Measurements from ENCODE around the gene ZBTB7A. TPM values are rescaled to one million over a fixed set of nuclear protein-coding genes. Genes with fewer than 3 reads are reported as not detected.

The ZBTB7A gene
- polyA plus RNA-seq, 2 of the 4 experiments (the other 2 are of a cell fraction), result 2.3 to 11.6 TPM

DNA sequence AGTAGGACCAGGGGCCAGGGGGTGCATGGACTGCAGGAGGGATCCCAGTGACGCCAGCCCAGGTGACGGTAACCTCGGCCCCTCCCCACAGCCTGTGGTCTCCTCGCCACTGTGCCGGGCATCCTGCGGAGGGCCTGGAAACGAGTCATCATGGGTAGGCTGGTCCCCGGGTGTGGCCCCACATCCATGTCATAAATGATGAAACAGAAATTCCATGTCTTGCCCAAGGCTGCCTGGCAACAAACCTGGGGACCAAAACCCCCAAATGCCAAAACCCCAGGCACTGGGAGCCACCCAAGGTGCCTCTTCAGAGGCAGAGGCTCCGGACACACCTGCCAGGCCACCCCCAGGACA is 36.4 kb upstream of the ZBTB7A start:
- Histone ChIP-seq H3K4me1 (no peaks in the 10 kb centered on the region; the same call in 2 of the 3 replicates), H3K4me3 (no peak overlapping the region), H3K4me2 (no peak overlapping the region), H3K9me3 (no peaks in the 10 kb centered on the region), H3K27ac (peak overlapping the region in 1 of 2 experiments; percentile 4; a peak in 1 of 6 replicates)
- CTCF ChIA-PET, result interaction anchor here (1.0 kb wide), 1 partner anchor 77 kb away, joined by 4 read pairs; no protein-coding TSS in a partner anchor
- WGBS (ENCODE audit: missing lambda C conversion rate), result 64% methylated on average over 9 of the region's 9 CpGs
- no peak for TF ChIP-seq KDM5A (IDR thresholded peaks at IDR 0.05)
- TF ChIP-seq, protein P1, sequence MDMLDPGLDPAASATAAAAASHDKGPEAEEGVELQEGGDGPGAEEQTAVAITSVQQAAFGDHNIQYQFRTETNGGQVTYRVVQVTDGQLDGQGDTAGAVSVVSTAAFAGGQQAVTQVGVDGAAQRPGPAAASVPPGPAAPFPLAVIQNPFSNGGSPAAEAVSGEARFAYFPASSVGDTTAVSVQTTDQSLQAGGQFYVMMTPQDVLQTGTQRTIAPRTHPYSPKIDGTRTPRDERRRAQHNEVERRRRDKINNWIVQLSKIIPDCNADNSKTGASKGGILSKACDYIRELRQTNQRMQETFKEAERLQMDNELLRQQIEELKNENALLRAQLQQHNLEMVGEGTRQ (IDR thresholded peaks at IDR 0.05), result no peak
- TF ChIP-seq NFE2L2 (conservative IDR thresholded peaks at IDR 0.05; ENCODE audit: low read length), result no peak
- TF ChIP-seq, protein P2, sequence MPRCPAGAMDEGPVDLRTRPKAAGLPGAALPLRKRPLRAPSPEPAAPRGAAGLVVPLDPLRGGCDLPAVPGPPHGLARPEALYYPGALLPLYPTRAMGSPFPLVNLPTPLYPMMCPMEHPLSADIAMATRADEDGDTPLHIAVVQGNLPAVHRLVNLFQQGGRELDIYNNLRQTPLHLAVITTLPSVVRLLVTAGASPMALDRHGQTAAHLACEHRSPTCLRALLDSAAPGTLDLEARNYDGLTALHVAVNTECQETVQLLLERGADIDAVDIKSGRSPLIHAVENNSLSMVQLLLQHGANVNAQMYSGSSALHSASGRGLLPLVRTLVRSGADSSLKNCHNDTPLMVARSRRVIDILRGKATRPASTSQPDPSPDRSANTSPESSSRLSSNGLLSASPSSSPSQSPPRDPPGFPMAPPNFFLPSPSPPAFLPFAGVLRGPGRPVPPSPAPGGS (IDR thresholded peaks at IDR 0.05), result no peak
- TF ChIP-seq EHF (CRISPR knock-in tag; IDR thresholded peaks at IDR 0.05), result no peak
- no peak for TF ChIP-seq JUN (IDR thresholded peaks at IDR 0.05)
- FAIRE-seq (no peak), ATAC-seq (peak; percentile 22 to 25; a peak in 1 of 6 replicates), DNase-seq (ENCODE audit: low read depth in 1 of 2, low spot score in 1 of 2) (no peak)
- POLR2A ChIA-PET, result no interaction called here

DNA sequence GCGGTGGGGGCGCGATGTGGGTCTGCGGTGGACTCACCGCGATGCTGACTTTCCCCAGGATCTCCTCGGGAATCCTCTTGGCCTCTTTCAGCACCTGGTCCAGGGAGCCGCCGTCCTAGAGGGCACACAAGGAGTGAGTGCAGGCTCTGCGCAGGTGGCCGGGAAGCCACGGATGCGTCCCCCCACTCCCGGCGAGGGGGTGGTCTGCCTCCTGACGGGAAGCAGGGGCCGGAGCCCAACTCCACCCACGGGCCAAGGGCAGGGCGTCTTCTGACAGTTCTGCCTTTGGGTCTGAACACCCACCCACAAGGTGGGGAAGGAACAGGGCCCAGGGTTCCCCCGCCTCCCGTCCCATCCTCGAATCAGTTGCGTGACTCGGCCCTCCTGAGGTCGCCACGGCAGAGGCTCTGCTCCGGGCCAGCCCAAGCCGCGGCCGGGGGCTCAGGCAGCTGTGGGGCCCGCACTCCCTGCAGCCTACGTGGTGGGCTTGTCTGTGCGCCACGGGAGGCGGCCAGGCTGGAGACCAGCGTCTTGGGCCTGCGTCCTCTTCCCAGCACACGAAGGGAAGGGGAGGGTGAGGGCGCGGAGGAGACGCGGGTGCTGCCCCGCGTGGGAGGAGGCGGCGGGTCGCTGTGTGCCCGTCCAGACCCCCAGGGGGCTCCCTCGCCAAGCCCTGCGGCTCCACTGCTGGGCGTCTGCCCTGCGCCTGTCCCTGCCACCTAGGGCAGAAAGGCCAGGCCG is 35.8 kb upstream of the ZBTB7A start:
- POLR2A ChIA-PET, result no interaction called here
- H3K9me3 ChIP-seq, result no peaks in the 10 kb centered on the region
- CTCF ChIA-PET, result interaction anchor here (0.9 to 1.2 kb wide), 2 partner anchors 9 to 38 kb away, joined by 3 to 7 read pairs; no protein-coding TSS in a partner anchor

DNA sequence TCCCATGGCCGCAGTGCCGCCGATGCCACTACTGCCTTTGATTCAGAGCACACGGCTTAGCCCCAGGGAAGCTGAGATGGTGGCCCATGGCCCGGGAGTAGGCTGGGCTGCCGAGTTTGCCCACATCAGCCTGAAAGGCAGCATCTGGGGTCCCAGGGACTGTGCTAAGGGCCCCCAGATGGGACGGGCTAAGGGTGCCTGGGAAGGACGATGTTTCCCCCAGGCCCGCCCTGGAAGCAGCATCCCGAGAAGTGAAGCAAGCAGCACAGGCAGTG is 34.7 kb upstream of the ZBTB7A start:
- Histone ChIP-seq H3K27ac (no peak overlapping the region), H3K4me2 (no peak overlapping the region), H3K9me3 (no peaks in the 10 kb centered on the region), H3K4me3 (no peak overlapping the region), H3K4me1 (no peaks in the 10 kb centered on the region; the same call in 2 of the 3 replicates)
- ATAC-seq (no peak), FAIRE-seq (no peak), DNase-seq (ENCODE audit: low read depth in 1 of 2, low spot score in 1 of 2) (no peak)
- CTCF ChIA-PET, result interaction anchor here (0.8 to 1.2 kb wide), 5 partner anchors 8 to 113 kb away, joined by 3 to 7 read pairs (median 3); no protein-coding TSS in a partner anchor
- 92% methylated on average over 5 of the region's 10 CpGs for WGBS (ENCODE audit: missing lambda C conversion rate)
- TF ChIP-seq EHF (CRISPR knock-in tag; IDR thresholded peaks at IDR 0.05), result no peak
- TF ChIP-seq, protein P3, sequence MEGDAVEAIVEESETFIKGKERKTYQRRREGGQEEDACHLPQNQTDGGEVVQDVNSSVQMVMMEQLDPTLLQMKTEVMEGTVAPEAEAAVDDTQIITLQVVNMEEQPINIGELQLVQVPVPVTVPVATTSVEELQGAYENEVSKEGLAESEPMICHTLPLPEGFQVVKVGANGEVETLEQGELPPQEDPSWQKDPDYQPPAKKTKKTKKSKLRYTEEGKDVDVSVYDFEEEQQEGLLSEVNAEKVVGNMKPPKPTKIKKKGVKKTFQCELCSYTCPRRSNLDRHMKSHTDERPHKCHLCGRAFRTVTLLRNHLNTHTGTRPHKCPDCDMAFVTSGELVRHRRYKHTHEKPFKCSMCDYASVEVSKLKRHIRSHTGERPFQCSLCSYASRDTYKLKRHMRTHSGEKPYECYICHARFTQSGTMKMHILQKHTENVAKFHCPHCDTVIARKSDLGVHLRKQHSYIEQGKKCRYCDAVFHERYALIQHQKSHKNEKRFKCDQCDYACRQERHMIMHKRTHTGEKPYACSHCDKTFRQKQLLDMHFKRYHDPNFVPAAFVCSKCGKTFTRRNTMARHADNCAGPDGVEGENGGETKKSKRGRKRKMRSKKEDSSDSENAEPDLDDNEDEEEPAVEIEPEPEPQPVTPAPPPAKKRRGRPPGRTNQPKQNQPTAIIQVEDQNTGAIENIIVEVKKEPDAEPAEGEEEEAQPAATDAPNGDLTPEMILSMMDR (IDR thresholded peaks at IDR 0.05), result no peak
- TF ChIP-seq, protein P4, sequence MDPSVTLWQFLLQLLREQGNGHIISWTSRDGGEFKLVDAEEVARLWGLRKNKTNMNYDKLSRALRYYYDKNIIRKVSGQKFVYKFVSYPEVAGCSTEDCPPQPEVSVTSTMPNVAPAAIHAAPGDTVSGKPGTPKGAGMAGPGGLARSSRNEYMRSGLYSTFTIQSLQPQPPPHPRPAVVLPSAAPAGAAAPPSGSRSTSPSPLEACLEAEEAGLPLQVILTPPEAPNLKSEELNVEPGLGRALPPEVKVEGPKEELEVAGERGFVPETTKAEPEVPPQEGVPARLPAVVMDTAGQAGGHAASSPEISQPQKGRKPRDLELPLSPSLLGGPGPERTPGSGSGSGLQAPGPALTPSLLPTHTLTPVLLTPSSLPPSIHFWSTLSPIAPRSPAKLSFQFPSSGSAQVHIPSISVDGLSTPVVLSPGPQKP (IDR thresholded peaks at IDR 0.05; ENCODE audit: low read depth, low read length), result no peak
- no peak for TF ChIP-seq SMC3 (IDR thresholded peaks at IDR 0.05)
- POLR2A ChIA-PET, result no interaction called here

More for the DNA sequence above, 35.8 kb upstream of the ZBTB7A start:
- ATAC-seq (peak; percentile 31 to 34; a peak in 4 of 6 replicates), FAIRE-seq (no peak), DNase-seq (ENCODE audit: low read depth in 1 of 2, low spot score in 1 of 2) (no peak)
- Histone ChIP-seq H3K4me2 (no peak overlapping the region), H3K4me3 (no peak overlapping the region), H3K27ac (peak overlapping the region in 1 of 2 experiments; percentile 4; a peak in 1 of 6 replicates), H3K4me1 (no peaks in the 10 kb centered on the region; the same call in 2 of the 3 replicates)
- TF ChIP-seq SMC3 (IDR thresholded peaks at IDR 0.05), result no peak
- no peak for TF ChIP-seq POLR2A (IDR thresholded peaks at IDR 0.05; ENCODE audit: low read length)
- TF ChIP-seq, protein P3 (IDR thresholded peaks at IDR 0.05), result no peak
- TF ChIP-seq RCOR1 (IDR thresholded peaks at IDR 0.05; ENCODE audit: low read depth, low read length), result no peak
- peak in 1 of 2 experiments; percentile 7; a peak in 1 of 5 replicates for TF ChIP-seq RAD21 (conservative IDR thresholded peaks at IDR 0.05 in 1 of 2, IDR thresholded peaks at IDR 0.05 in 1 of 2)
- WGBS (ENCODE audit: missing lambda C conversion rate), result 94% methylated on average over 34 of the region's 53 CpGs

Measured in A549 (cell line).